Left cardiac atrium (tissue), 4 donors: ENCODE data around the gene FBLN7. TPM values are rescaled to one million over a fixed set of nuclear protein-coding genes. Genes with fewer than 3 reads are reported as not detected.

Experiments used
- ATAC-seq, 2 donors: fragments of 200-7000 bp; cut with Tn5 transposase; one replicate each; pipeline ENCODE4 v1.9.1; 2020; ENCODE audit warnings: mild to moderate bottlenecking in 2 of 2, moderate library complexity in 2 of 2
- DNase-seq: peaks from one replicate; pipeline ENCODE4 v3.0.0-alpha.2; 2020
- intact Hi-C, 2 donors: fragments of 100-400 bp; cut with DNase I; formaldehyde crosslinking; loops; one replicate each; pipeline versions ENCODE4 v1.14.1 to v1.15.1; 2022 to 2023
- total RNA-seq, 2 donors: library from RNA; stranded (reverse); fragmentation: NEBNext Ultra II Directional; extraction: Animal tissue kit (Norgen Biotek cat#: 25700); gene quantifications; one replicate each; pipeline ENCODE4 v1.2.1, GENCODE V29; 2021
- donor health status: DM: no; HTN: yes; CAD: no.
- donor health status: DM: no; HTN: yes; CAD: no; lungs with severe emphysema.
- donor health status: DM: yes; HTN: yes; CAD: no.
- donor health status: Dilated cardiomyopathy.

FBLN7 gene
- total RNA-seq, 2 donors from 2014 or later: 1.1 to 2.3 TPM

DNA sequence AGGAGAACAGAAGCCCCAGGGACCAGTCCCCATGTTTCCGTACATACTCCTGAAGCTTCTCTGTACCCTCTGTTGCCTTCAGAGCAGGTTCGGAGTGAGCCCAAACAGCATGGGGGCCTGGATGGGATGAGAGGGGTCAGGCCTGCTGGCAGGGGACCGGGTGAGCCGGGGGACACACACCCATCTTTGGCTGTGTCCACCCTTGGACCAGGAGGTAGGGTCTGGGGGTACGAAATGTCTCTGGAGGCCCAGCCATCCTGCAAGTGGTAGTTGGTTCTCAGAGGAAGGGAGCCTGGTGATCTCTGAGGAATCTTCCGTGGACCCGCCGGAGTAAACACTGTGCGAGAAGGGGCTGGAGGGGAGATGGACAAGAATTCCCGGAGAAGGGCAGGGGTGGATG lies 15.3 kb downstream of the FBLN7 start:
- intact Hi-C loops: no loop called here
- DNase-seq: no peak
- no peak for ATAC-seq

DNA sequence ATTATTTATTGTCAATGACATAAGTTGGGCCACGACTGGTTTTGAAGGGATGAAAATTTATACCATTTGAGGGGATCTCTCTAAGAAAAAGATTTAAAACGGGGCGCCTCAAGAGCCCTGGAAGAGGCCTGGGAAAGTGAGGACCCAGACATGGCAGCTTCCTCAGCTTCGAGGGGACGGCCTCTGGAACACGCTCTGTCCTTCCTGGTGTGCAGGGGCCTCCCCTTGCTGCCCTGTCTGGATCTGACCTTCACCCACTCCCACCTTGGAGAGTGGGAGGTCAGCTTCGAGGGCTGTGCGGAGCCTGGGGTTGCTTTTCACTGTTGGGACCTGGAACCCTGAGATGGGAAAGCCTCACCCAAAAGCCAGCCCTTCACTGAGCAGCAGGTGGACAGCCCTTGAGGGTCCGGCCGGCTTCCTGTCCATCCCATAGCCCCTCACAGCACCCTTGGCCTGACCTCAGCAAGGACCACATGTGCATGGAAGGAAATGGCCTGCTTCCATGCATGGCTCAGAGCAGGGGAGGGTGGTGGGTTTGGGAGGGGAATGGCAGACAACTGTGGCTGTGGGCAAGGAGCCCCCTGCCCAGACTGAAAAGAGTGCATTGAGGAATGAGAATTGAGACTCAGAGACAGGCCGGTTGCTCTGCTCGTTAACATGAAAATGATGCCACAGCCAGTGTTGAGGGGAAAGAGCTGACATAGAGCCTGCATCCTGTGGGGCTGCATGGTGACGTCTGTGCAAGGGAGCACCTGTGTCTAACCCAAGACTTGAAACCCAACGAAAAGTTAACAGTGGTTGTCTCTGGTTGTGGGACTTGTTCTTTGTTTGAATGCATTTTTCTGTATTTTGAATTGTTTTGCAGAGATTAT lies 16.3 kb downstream of the FBLN7 start:
- intact Hi-C loops: no loop called here
- no peak for DNase-seq
- no peak for ATAC-seq

DNA sequence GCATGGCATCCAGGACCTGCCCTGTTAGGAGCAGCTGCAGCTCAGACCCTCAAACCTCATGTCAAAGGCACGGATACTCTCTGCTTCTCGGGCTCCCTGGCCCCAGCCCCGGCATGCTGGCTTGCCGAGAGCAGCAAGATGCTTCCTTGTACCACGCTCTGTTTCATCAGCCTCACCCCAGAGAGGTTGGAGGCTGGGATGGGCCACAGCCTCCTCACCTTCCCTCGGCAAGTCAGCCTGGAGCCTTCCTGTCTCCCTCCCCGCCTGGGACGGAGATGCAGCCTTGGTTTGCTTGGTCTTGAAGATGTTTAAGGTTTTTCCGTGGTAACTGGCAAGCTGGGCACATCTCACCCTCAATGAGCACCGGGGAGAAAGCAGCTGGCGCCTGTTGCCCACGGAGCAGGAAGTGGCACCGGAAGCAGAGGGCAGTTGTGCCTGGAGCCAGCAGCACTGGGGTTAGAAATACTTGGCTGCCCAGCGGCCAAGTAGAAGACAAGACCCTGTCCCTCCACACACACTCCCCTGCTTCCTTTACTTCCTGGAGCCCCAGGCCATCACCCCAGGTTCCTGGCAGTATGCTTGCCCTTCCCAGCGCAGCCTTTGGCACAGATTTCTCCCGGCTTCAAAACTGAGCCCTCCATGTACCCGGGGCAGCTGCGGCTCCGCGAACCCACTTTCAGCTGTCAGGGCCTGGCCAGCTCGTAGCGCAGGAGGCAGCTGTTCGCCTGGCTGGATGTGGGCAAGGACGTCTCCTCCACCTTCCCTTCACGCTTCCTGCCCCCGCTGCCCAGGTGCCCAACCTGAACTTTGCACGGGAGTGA lies 17.4 kb downstream of the FBLN7 start:
- DNase-seq (no peak), ATAC-seq (no peak)
- intact Hi-C loops: no loop called here

DNA sequence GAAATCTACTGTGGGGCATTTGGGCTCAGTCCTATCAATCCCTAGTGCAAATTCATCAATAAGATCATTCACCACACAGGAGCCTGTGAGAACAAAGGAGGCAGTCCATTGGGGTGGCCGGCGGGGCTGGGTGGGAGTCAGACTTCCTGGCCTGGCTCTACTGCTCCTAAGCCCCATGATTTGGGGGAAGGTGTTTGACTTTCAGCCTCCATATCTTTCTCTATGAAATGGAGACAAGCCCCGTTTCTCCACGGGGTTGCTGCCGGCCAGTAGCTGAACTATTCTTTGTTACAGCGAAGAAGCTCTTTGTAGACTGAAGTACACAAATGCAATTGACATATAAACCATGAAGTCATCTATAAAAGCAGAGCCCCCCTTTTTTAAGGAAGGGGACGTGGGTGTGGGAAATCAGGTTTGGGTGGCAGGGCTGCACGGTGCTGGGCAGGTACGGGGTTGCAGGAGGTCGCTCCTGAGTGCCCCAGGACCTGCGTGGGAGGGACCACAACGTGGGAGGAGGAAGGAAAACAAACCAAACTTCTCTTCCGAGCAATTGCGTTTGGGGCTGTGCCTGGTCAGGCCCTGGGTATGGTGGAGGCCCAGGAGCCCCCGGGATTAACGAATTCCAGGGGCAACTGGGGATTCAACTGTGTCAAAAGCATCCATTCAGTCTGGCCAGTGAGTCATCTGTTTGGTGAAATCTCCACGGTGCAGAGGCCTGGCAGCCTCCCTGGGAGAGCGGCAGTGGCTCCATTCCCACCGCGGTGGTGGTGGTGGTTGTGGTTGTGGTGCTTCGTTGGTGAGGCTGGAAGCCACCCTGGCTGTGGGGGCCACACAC lies 18.2 kb downstream of the FBLN7 start:
- DNase-seq (no peak), ATAC-seq (no peak)
- intact Hi-C loops: no loop called here

DNA sequence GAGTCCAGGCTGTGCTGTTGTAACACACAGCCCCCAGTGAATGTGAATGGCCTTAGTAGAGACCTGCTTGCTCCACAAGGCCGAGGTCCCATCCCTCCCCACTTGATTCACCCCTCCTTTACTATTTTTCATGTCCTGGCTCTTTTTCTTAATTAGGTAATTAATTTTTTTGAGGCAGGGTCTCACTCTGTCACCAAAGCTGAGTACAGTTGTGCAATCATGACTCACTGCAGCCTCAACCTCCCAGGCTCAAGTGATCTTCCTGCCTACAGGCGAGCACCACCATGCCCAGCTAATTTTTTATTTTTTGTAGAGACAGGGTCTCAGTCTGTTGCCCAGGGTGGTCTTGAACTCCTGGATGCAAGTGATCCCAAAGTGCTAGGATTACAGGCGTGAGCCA lies 19.3 kb downstream of the FBLN7 start:
- DNase-seq (no peak), ATAC-seq (no peak)
- intact Hi-C loops: no loop called here

DNA sequence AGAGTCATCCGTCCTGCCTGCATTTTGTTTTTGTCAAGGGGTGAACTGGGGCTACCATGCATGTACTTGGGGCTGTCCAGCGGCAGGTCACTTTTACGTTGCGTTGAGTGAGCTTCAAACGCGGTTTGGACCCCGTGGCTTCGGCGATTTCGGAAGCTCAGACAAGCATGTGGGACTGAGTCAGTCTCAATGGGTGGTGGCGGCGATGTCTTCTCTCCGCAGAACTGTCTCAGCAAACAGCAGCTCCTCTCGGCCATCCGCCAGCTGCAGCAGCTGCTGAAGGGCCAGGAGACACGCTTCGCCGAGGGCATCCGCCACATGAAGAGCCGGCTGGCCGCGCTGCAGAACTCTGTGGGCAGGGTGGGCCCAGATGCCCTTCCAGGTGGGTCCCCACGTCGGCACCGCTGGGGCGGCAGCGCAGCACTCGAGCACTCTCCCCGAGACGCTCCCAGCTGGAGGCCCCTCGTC lies 21.3 kb downstream of the FBLN7 start:
- DNase-seq: no peak
- intact Hi-C loops: no loop called here
- no peak for ATAC-seq

DNA sequence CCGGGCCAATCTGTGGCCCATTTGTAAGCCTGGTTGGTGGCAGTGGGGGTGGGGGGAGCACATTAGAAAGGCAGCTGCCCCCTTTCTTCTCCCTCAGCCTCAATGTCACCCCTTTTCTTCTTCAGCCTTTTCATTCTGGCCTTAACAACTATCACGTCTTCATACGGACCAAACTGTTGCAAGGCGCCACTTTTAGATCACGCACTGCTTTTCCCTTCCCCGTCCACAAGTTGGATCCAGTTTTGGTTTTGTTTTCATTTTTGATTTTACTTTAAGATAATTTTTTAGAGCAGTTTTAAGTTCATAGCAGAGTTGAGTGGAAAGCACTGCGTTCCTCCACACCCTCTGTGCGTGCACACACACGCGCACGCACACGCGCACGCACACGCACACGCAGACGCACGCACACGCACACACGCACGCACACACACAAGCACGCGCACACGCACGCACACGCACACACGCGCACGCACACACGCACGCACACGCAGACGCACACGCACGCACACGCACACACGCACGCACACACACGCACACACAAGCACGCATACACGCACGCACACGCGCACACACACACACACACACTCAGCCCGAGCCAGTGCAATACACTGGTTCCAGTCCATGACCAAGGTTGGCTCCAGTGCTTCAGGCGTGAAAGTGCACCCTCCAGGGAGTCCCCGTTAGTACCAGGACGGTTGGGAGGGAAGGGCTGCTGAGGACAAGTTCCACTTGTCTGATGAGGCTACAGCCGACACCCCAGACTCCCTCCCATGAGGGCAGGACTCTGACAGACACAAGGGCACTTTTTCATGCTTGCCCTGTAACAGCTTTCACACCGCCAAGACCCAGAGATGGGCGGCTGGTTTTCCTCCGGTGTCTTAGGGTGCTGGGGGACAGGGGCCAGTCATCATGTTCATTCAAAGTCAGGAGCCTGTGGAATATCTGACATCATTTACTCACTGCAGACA lies 22.4 kb downstream of the FBLN7 start:
- intact Hi-C loops: no loop called here
- ATAC-seq (peak in 1 of 2 donors; percentile 36), DNase-seq (no peak)

DNA sequence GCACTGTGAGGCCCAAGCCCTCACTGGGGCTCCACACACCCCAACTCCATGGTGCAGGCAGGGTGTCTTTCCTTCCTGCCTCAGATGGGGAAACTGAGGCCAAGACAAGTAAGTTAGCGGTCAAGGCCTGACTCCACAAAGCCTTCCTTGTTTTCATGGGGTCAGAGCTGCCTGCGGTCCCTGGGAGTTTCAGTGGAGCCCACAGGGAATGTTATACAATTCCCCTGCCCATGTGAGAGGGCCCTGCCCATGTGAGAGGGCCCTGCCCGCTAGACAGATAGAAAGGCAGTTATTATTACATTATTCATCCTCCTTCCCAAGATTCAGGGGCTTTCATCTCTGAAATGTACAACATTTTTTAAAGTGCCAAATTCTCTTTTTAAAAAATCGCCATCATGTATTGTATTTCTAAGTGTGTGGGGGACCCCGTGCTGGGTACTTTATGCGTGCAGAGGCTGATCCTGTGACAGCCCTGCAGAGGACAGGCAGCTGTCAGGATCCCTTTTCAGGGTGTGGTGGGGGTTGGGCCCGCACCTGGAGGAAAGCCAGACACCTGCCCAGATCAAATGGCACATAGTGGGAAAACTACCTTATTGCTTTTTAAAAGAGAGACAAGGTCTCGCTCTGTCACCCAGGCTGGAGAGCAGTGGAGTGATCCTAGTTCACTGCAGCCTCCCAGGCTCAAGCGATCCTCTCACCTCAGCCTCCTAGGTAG lies 23.4 kb downstream of the FBLN7 start:
- DNase-seq (no peak), ATAC-seq (no peak)
- intact Hi-C loops: no loop called here

DNA sequence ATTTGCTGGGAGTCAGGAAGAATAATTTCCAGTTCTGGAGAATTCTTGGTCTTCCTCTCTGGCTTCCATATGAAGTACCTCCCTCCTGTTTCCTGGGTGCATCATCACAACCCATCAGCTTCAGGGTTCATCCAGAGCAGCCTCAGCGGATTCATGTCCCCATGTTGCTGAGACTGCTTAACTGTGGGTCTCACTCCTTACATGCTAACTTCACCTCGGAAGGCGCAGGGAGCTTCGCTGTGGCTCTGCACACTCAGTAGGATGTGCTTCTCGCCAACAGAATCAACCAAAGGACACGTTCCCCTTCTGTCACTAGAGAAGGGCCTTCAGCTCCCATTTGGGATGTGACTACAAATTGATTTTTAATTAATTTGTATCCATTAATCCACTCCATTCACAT lies 24.2 kb downstream of the FBLN7 start:
- intact Hi-C loops: no loop called here
- no peak for DNase-seq
- ATAC-seq: no peak

DNA sequence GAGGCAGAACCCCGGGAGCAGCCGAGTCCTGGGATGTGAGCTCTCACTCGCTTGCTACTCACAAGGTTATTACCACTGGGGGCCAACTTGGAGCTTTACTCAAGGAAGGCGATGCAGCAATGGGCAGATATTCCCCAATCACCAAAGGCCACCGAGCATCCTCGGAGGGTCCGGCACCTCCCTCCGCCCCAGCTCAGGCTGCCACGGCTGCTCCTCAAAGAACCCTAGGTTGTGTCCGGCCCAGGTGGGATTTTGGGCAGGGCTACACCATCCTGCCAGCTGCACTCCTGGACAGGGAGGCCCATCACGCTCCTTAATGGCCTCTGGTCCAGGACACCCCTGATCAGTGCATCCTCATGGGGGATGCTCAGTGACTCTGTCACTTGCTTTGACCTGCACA lies 24.8 kb downstream of the FBLN7 start:
- no peak for DNase-seq
- ATAC-seq: no peak

DNA sequence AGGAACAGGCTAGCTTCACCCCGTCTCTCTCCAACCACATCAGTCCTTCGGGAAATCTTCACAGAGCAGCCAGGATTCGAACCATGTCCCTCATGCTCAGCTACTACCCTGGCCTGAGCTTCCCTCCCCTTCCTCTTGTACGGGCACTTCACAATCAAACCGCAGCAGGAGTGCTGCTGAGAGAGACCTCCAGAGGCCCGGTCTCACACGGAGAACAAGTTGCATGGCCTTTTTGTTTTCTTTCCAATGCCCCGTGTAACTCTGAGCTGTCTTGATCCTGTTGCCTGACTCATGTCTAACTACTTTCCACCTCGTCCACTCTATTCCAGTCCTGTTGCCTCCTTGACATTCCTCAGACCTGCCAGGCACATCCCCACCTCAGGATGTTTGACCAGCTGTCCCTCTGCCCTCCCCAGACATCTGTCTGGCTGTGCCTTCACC lies 25.4 kb downstream of the FBLN7 start:
- intact Hi-C loops: no loop called here
- ATAC-seq: no peak
- DNase-seq: no peak

More for the DNA sequence above, 24.8 kb downstream of the FBLN7 start:
- intact Hi-C loops: no loop called here

DNA sequence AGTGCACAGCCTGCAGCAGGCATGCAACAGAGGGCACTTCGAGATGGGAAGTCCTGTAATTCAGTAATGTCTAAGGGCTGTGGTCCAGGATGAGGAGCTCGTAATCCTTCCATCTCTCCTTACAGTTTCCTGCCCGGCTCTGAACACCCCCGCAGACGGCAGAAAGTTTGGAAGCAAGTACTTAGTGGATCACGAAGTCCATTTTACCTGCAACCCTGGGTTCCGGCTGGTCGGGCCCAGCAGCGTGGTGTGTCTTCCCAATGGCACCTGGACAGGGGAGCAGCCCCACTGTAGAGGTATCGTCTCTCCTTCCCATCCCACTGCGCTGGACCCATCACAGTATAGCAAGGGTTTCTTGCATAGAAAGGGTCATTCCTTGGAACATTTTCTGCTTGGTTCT lies 26.7 kb downstream of the FBLN7 start:
- DNase-seq (no peak), ATAC-seq (no peak)
- intact Hi-C loops: no loop called here

DNA sequence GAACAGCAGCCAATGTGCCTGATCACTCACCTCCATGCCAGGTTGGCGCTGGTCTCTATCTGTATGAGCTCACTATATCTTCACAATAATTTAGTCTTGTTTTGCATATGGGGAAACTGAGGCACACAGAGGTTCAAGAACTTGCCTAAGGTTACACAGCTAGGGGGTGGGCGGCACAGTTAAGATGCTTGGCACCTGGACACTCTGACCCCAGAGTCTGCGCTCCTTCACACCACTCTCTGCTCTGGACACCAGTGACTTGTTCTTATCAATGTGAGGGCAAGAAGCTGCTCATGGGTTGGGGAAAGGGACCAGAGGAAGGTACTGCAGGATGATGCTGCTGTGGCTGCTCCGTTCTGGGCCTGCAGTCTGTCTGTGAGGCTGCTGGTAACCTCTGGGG lies 27.1 kb downstream of the FBLN7 start:
- no peak for ATAC-seq
- no peak for DNase-seq
- intact Hi-C loops: no loop called here

DNA sequence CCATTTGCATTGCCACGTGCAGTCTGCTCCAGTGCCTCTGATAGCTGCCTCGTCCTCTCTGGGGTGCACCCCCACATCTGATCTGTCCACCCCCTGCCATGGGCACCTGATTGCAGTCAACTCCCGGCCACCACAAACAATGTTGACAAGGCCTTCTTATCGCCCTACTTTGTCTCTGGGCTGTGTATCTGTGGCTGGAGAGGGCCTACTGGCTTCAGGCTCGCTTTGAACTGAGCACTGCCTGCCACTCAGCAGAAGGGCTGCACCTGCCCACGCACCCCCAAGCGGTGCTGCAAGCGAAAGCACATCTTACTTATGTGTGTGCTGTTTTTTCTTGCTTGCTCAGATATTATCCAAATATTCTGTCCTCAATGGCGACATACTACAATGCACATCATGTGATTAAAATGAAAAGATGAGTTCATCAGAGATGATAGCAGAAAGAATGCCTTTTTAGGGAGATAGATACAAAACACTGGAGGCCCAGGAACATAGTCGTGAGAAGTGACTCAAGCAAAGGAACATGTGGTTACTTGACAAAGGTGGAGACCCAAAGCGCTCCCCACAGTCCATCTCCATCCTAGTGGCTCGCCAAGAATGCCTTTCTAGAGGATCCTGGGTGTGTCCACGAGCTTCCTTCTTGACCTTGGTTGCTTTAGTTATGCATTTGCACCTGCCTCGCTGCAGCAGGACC lies 28.8 kb downstream of the FBLN7 start:
- DNase-seq (no peak), ATAC-seq (no peak)
- intact Hi-C loops: no loop called here

DNA sequence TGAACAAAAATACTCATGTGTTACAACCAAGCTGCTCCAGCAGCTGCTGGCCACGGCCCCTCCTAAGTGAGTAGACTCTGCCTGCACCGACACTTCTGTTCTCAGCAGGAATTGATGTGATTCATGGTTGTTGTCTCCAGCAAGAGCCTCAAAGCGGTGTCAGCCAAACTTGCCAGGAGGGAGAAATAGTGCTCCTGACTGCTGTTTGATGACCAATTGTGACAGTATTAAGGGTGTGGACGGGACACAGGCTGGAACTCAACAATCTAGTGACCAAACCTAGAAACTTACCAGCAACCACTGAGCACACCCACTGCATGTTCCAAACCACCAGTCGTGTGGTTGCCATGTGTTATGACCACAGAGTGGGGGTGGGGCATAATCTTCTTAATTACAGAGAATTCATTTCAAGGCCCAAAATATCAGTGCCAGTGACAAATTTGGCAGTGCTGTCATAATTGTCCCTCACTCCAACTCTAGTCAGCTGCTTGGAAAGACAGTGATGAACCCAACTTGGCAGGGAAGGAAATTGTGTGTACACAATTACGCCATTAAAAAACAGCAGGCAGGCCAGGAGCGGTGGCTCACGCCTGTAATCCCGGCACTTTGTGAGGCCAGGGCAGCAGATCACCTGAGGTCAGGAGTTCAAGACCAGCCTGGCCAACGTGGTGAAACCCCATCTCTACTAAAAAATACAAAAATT lies 30.4 kb downstream of the FBLN7 start:
- ATAC-seq: no peak
- intact Hi-C loops: no loop called here

DNA sequence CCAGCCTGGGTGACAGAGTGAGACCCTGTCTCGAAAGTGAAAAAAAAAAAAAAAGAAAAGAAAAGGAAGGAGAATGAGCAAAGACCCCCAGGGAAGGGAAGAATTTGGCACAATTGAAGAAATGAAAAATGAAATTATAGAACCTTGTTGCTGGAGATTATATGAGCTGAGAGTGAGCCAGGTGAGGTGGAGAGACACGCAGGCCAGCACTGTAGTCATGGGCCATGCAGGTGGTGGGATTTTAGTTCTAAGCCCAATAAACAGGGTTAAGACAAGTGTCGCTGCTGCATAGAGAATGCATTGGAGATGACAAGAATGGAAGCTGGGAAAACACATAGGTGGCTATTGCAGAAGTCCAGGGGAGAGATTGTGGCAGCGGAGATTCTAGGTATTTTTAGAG lies 32.3 kb downstream of the FBLN7 start:
- no peak for ATAC-seq
- intact Hi-C loops: no loop called here
- DNase-seq: no peak

More for the DNA sequence above, 30.4 kb downstream of the FBLN7 start:
- DNase-seq: no peak
